IMR-90 (cell line): ENCODE measurements around the gene GUCA1C. TPM values are rescaled to one million over a fixed set of nuclear protein-coding genes. Genes with fewer than 3 reads are reported as not detected.

ENCODE experiments used
- ATAC-seq: fragments of 200-7000 bp; cut with Tn5 transposase; 2 replicates; pipeline ENCODE4 v1.9.1; 2020; ENCODE audit warnings: low read depth, mild to moderate bottlenecking, moderate library complexity
- BruUV-seq: library from RNA; stranded (reverse); fragments of 400-500 nt; replicated peaks from 2 replicates; lab custom pipeline; 2021; lab: Mats Ljungman, UMichigan
- CTCF ChIA-PET: fragments of 300-600 bp; formaldehyde crosslinking; extraction: SDS; loops from one replicate; lab custom pipeline; 2021; ENCODE audit warnings: antibody characterized with exemption; lab: Yijun Ruan, JAX
- POLR2A ChIA-PET: fragments of 300-600 bp; sonication (Branson Sonifier 250); formaldehyde crosslinking; loops from one replicate; lab custom pipeline; 2022; ENCODE audit warnings: antibody characterized with exemption; ENCODE audit not compliant: unreplicated experiment; lab: Charles Lee
- DNase-seq: peaks from one replicate; pipeline ENCODE4 v3.0.0; 2013
- H2AFZ ChIP-seq: replicated peaks from 2 replicates; pipeline ENCODE3; 2013; ENCODE audit warnings: low read length, mild to moderate bottlenecking; ENCODE audit not compliant: poor library complexity
- H2AK5ac ChIP-seq: 2 replicates; pipeline ENCODE4 v1.6.1; 2013; ENCODE audit warnings: low read depth, low read length, inconsistent platforms
- H2AK9ac ChIP-seq: replicated peaks from 2 replicates; pipeline ENCODE3; 2013; ENCODE audit warnings: mild to moderate bottlenecking, low read depth, low read length, moderate library complexity; ENCODE audit not compliant: poor library complexity
- H2BK120ac ChIP-seq: 2 replicates; pipeline ENCODE4 v1.6.1; 2013; ENCODE audit warnings: low read depth, low read length, inconsistent platforms
- H2BK15ac ChIP-seq: 3 replicates; pipeline ENCODE4 v1.6.1; 2013; ENCODE audit warnings: low read depth, low read length, inconsistent platforms
- H2BK20ac ChIP-seq: 2 replicates; pipeline ENCODE4 v1.6.1; 2013; ENCODE audit warnings: low read depth, mild to moderate bottlenecking, inconsistent platforms, low read length, moderate library complexity
- H2BK5ac ChIP-seq: 2 replicates; pipeline ENCODE4 v1.6.1; 2013; ENCODE audit warnings: mild to moderate bottlenecking, low read depth, low read length, inconsistent platforms; ENCODE audit not compliant: poor library complexity, severe bottlenecking
- H3K14ac ChIP-seq: replicated peaks from 2 replicates; pipeline ENCODE4 v1.6.1; 2013; ENCODE audit warnings: low read depth, low read length, inconsistent platforms
- H3K18ac ChIP-seq: 2 replicates; pipeline ENCODE4 v1.6.1; 2013; ENCODE audit warnings: low read depth, low read length, control low read depth
- H3K23ac ChIP-seq: 2 replicates; pipeline ENCODE4 v1.6.1; 2013; ENCODE audit warnings: low read depth, low read length, inconsistent platforms
- H3K27ac ChIP-seq: 2 replicates; pipeline ENCODE4 v1.5.1; 2013; ENCODE audit warnings: mild to moderate bottlenecking, control low read depth, low read length; ENCODE audit not compliant: insufficient read depth
- H3K27me3 ChIP-seq: 2 replicates; pipeline ENCODE4 v1.6.1; 2013; ENCODE audit warnings: low read length; ENCODE audit not compliant: control insufficient read depth, insufficient read depth
- H3K36me3 ChIP-seq: 2 replicates; pipeline ENCODE4 v1.6.1; 2013; ENCODE audit warnings: low read length, mixed read lengths; ENCODE audit not compliant: control insufficient read depth, insufficient read depth
- H3K4ac ChIP-seq: 2 replicates; pipeline ENCODE4 v1.6.1; 2013; ENCODE audit warnings: low read depth, low read length, inconsistent platforms
- H3K4me1 ChIP-seq: 2 replicates; pipeline ENCODE4 v1.6.1; 2013; ENCODE audit warnings: low read length, mixed read lengths; ENCODE audit not compliant: control insufficient read depth, insufficient read depth
- H3K4me2 ChIP-seq: 2 replicates; pipeline ENCODE4 v1.6.1; 2013; ENCODE audit warnings: low read depth, mild to moderate bottlenecking, control low read depth, low read length, moderate library complexity
- H3K4me3 ChIP-seq: 2 replicates; pipeline ENCODE4 v1.5.1; 2013; ENCODE audit warnings: low read depth, mild to moderate bottlenecking, control low read depth, low read length, moderate library complexity; ENCODE audit not compliant: insufficient read depth
- H3K56ac ChIP-seq: 2 replicates; pipeline ENCODE4 v1.6.1; 2013; ENCODE audit warnings: low read length, inconsistent platforms; ENCODE audit not compliant: insufficient read depth; ENCODE audit errors: extremely low read depth
- H3K79me1 ChIP-seq, 2 experiments: 2 replicates each; pipeline ENCODE4 v1.6.1; 2013; ENCODE audit warnings: low read length in 2 of 2, inconsistent platforms in 1 of 2, low read depth in 1 of 2
- H3K9ac ChIP-seq: 2 replicates; pipeline ENCODE4 v1.6.1; 2013; ENCODE audit warnings: low read depth, low read length, control low read depth
- H3K9me1 ChIP-seq: 2 replicates; pipeline ENCODE4 v1.6.1; 2013; ENCODE audit warnings: low read length, inconsistent platforms; ENCODE audit not compliant: insufficient read depth
- H3K9me3 ChIP-seq: 2 replicates; pipeline ENCODE4 v1.6.1; 2013; ENCODE audit warnings: low read length; ENCODE audit not compliant: control insufficient read depth, insufficient read depth
- H4K20me1 ChIP-seq: 2 replicates; pipeline ENCODE4 v1.6.1; 2013; ENCODE audit warnings: low read length, inconsistent platforms; ENCODE audit not compliant: insufficient read depth
- H4K5ac ChIP-seq: 2 replicates; pipeline ENCODE4 v1.6.1; 2013; ENCODE audit warnings: mild to moderate bottlenecking, low read depth, low read length, control low read depth
- H4K8ac ChIP-seq, 2 experiments: 2 replicates each; pipeline ENCODE4 v1.6.1; 2013; ENCODE audit warnings: low read depth in 2 of 2, low read length in 2 of 2, control low read depth in 1 of 2, inconsistent platforms in 1 of 2
- H4K91ac ChIP-seq: 2 replicates; pipeline ENCODE4 v1.6.1; 2013; ENCODE audit warnings: low read depth, low read length, inconsistent platforms; ENCODE audit not compliant: insufficient read depth
- BHLHE40 ChIP-seq: fragments of 150-350 bp; IDR thresholded peaks from 2 replicates; pipeline ENCODE4 v1.6.1; 2016; ENCODE audit warnings: mild to moderate bottlenecking, low read depth, low read length
- CEBPB ChIP-seq: IDR thresholded peaks from 2 replicates; pipeline ENCODE4 v1.6.1; 2012; ENCODE audit warnings: low read depth, low read length, improper control_type of control experiment
- WGBS, 2 experiments: methylation state at CpG; one replicate each; pipeline versions ENCODE4 v1.1.5 to v1.1.7; 2013; ENCODE audit warnings: missing lambda C conversion rate in 2 of 2; ENCODE audit not compliant: insufficient read length in 1 of 2; ENCODE audit errors: extremely low coverage in 2 of 2; 5-methylcytosine and 5-hydroxymethylcytosine counted together
- dilution Hi-C: fragments of 300-500 bp; cut with HindIII; formaldehyde crosslinking; loops from one replicate; pipeline ENCODE4 v1.14.3; 2018; ENCODE audit warnings: low sequenced_read_pairs; ENCODE audit not compliant: unreplicated experiment
- in situ Hi-C: fragments of 300-500 bp; cut with MboI; formaldehyde crosslinking; loops from 3 replicates; pipeline ENCODE4 v1.14.3; 2019; ENCODE audit warnings: low sequenced_read_pairs, inconsistent platforms, mixed read lengths
- intact Hi-C: fragments of 100-400 bp; cut with micrococcal nuclease; formaldehyde crosslinking; loops from 2 replicates; pipeline ENCODE4 v1.10.0; 2022
- polyA plus RNA-seq, 3 experiments: library from polyadenylated mRNA; depleted of rRNA; stranded (reverse); fragments of >200 nt; gene quantifications; 2 replicates each; pipeline ENCODE4 v1.2.3, GENCODE V29; 2012; ENCODE audit warnings: low replicate concordance in 1 of 3
- total RNA-seq: library from RNA; depleted of rRNA; stranded (reverse); fragments of >200 nt; gene quantifications from 2 replicates; pipeline ENCODE4 v1.2.3, GENCODE V29; 2012
- TF ChIP-seq, protein P1 (sequence below): conservative IDR thresholded peaks from 2 replicates; pipeline ENCODE4 v1.5.1; 2012; ENCODE audit warnings: mild to moderate bottlenecking, low read depth, low read length, improper control_type of control experiment

GUCA1C gene
- total and polyA plus RNA-seq, 2 of the 4 experiments (the other 2 are of a cell fraction) = not detected

GRCh38 chr3:108973019-108973418, 19.3 kb upstream of the GUCA1C start:
- H3K36me3 ChIP-seq = no peaks in the 10 kb centered on the region
- no peak overlapping the region for H4K91ac ChIP-seq
- no peaks in the 10 kb centered on the region for H3K27me3 ChIP-seq
- H3K27ac ChIP-seq = no peak overlapping the region
- no peak overlapping the region for H3K9ac ChIP-seq
- ChIA-PET CTCF (no interaction called here), POLR2A (no interaction called here)
- H2BK5ac ChIP-seq = no peak overlapping the region
- no peak overlapping the region for H3K23ac ChIP-seq
- no peak for ATAC-seq
- in situ Hi-C loops = no loop called here
- no peak overlapping the region for H2AFZ ChIP-seq
- no peaks in the 10 kb centered on the region for H4K20me1 ChIP-seq
- DNase-seq = no peak
- H3K4me2 ChIP-seq = no peak overlapping the region
- WGBS, 2 experiments = 0% methylated on average over 1 of the region's 1 CpG; no CpG with 5 or more reads in 1 of the 2 experiments
- intact Hi-C loops = no loop called here
- no peak overlapping the region for H2BK15ac ChIP-seq
- H2AK9ac ChIP-seq = no peak overlapping the region
- H2AK5ac ChIP-seq = no peak overlapping the region
- no peak overlapping the region for H3K4me3 ChIP-seq
- dilution Hi-C loops = no loop called here
- no peak overlapping the region for H3K14ac ChIP-seq
- no peak overlapping the region for H3K18ac ChIP-seq
- TF ChIP-seq, protein P1, sequence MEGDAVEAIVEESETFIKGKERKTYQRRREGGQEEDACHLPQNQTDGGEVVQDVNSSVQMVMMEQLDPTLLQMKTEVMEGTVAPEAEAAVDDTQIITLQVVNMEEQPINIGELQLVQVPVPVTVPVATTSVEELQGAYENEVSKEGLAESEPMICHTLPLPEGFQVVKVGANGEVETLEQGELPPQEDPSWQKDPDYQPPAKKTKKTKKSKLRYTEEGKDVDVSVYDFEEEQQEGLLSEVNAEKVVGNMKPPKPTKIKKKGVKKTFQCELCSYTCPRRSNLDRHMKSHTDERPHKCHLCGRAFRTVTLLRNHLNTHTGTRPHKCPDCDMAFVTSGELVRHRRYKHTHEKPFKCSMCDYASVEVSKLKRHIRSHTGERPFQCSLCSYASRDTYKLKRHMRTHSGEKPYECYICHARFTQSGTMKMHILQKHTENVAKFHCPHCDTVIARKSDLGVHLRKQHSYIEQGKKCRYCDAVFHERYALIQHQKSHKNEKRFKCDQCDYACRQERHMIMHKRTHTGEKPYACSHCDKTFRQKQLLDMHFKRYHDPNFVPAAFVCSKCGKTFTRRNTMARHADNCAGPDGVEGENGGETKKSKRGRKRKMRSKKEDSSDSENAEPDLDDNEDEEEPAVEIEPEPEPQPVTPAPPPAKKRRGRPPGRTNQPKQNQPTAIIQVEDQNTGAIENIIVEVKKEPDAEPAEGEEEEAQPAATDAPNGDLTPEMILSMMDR = no peak
- no peak for TF ChIP-seq BHLHE40
- TF ChIP-seq CEBPB = no peak
- no peaks in the 10 kb centered on the region for H3K4me1 ChIP-seq
- no peak overlapping the region for H4K5ac ChIP-seq
- H3K9me3 ChIP-seq = no peaks in the 10 kb centered on the region
- H3K9me1 ChIP-seq = no peaks in the 10 kb centered on the region
- H3K79me1 ChIP-seq = no peaks in the 10 kb centered on the region
- H2BK20ac ChIP-seq = no peak overlapping the region
- no peak overlapping the region for H4K8ac ChIP-seq
- no TSS peak for BruUV-seq
- H3K56ac ChIP-seq = no peak overlapping the region
- no peak overlapping the region for H2BK120ac ChIP-seq
- no peak overlapping the region for H3K4ac ChIP-seq
